ENCODE measurements around the gene INPP5F.
"Not testable (repeated sequence)": the region's sequence is repeated elsewhere in the genome, so short reads cannot be mapped to it uniquely, and the experiment has no call there.

Gene INPP5F

DNA sequence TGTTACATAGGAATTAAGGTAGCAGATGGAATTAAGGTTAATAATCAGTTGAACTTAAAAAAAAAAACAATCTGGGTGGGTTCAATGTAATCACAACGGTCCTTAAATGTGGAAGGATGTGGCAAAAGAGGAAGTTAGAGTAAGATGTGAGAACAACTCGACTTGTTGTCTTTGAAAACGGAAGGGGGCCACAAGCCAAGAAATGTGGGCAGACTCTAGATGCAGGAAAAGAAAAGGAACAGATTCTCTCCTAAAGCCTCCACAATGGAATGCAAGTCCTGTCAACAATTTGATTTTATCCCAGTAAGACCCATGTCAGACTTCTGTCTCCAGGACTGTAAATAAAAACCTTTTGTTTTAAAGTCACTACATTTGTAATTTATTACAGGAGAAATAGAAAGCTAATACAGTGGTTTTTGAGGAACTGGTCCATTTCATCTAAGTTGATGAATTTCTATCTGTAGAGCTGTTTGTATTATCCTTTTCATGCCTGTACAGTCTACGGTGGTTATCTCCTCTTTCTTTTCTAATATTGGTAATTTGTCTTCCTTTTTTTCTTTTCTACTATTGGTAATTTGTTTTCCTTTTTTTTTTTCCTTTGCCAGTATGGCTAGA lies 138.2 kb downstream of the INPP5F start:
- no peak for DNase-seq (ENCODE audit: low read depth in 2 of 2)

GRCh38 chr10:119865699-119866240 lies 139.9 kb downstream of the INPP5F start:
- DNase-seq (ENCODE audit: low read depth in 2 of 2): no peak

- no peak for DNase-seq (ENCODE audit: low read depth in 2 of 2)
Measured at GRCh38 chr10:119867317-119867716, 141.5 kb downstream of the INPP5F start.

- not testable (repeated sequence) for DNase-seq (ENCODE audit: low read depth in 2 of 2)
Measured at GRCh38 chr10:119869398-119869797, 143.5 kb downstream of the INPP5F start.

- peak; percentile 40 to 45 for DNase-seq (ENCODE audit: low read depth in 2 of 2)
Measured at GRCh38 chr10:119871881-119872609, 146.2 kb downstream of the INPP5F start.

GRCh38 chr10:119872610-119872859 lies 146.7 kb downstream of the INPP5F start, which contains the start of gene MCMBP:
Gene MCMBP (minus strand): TSS chr10:119872843. CDS start chr10:119872584, 259 bp downstream.
- no peak for DNase-seq (ENCODE audit: low read depth in 2 of 2)

- peak; percentile 78 to 85 for DNase-seq (ENCODE audit: low read depth in 2 of 2)
Measured at GRCh38 chr10:119872860-119873681, 147.2 kb downstream of the INPP5F start.

- no peak for DNase-seq (ENCODE audit: low read depth in 2 of 2)
Measured at GRCh38 chr10:119878524-119878923, 152.7 kb downstream of the INPP5F start.
